SU-DHL-6 (cell line): ENCODE measurements around the gene AIG1.

Source experiments
- H2AFZ ChIP-seq: fragments of 200-600 bp; sonication (generic); 2 replicates; pipeline ENCODE4 v1.6.1; 2014; ENCODE audit warnings: low read depth, mild to moderate bottlenecking, moderate library complexity, mixed read lengths, antibody characterized with exemption, low read length; ENCODE audit not compliant: severe bottlenecking
- H3F3A ChIP-seq: fragments of 200-600 bp; shearing (Covaris generic); 2 replicates; pipeline ENCODE4 v1.6.0; 2016; ENCODE audit warnings: antibody characterized with exemption, mild to moderate bottlenecking; ENCODE audit not compliant: insufficient read depth
- H3K27ac ChIP-seq: fragments of 200-600 bp; sonication (generic); 2 replicates; pipeline ENCODE4 v1.5.1; 2016; ENCODE audit warnings: low read depth, mild to moderate bottlenecking, low read length, moderate library complexity, mixed read lengths
- H3K27me3 ChIP-seq: fragments of 200-600 bp; sonication (generic), shearing (Covaris generic); 2 replicates; pipeline ENCODE4 v1.6.0; 2014; ENCODE audit warnings: mild to moderate bottlenecking, low read length
- H3K36me3 ChIP-seq: fragments of 200-600 bp; sonication (generic); 2 replicates; pipeline ENCODE4 v1.6.1; 2014; ENCODE audit warnings: mild to moderate bottlenecking, low read length, mixed read lengths
- H3K4me2 ChIP-seq: fragments of 300-600, 200-600 bp; shearing (Covaris generic), sonication (generic); 2 replicates; pipeline ENCODE4 v1.6.0; 2014; ENCODE audit warnings: low read length, low read depth, mild to moderate bottlenecking; ENCODE audit not compliant: poor library complexity, severe bottlenecking
- H3K4me3 ChIP-seq: fragments of 200-600 bp; sonication (generic); 2 replicates; pipeline ENCODE4 v1.5.1; 2014; ENCODE audit warnings: antibody characterized with exemption, low read length, mild to moderate bottlenecking, mixed read lengths; ENCODE audit not compliant: insufficient read depth, poor library complexity, severe bottlenecking
- H3K79me2 ChIP-seq: fragments of 200-600 bp; sonication (generic); 2 replicates; pipeline ENCODE4 v1.6.1; 2014; ENCODE audit warnings: mild to moderate bottlenecking, low read length, moderate library complexity; ENCODE audit not compliant: insufficient read depth
- H3K9ac ChIP-seq: fragments of 200-600 bp; sonication (generic); 2 replicates; pipeline ENCODE4 v1.7.0; 2014; ENCODE audit warnings: mild to moderate bottlenecking, low read length
- H3K9me2 ChIP-seq: fragments of 200-600 bp; sonication (generic); replicated peaks from 2 replicates; pipeline ENCODE4 v1.6.1; 2014; ENCODE audit warnings: low read length; ENCODE audit not compliant: insufficient read depth
- H3K9me3 ChIP-seq: fragments of 200-600 bp; sonication (generic); 2 replicates; pipeline ENCODE4 v1.6.1; 2014; ENCODE audit warnings: low read length, mixed read lengths; ENCODE audit not compliant: insufficient read depth
- H4K20me1 ChIP-seq: fragments of 200-600 bp; sonication (generic); 2 replicates; pipeline ENCODE4 v1.6.1; 2014; ENCODE audit warnings: low read depth, mild to moderate bottlenecking, antibody characterized with exemption, low read length, moderate library complexity, mixed read lengths
- CTCF ChIP-seq: fragments of 200-600 bp; sonication (generic); IDR thresholded peaks from one replicate; pipeline ENCODE4 v1.5.1; 2017; ENCODE audit warnings: antibody characterized with exemption, mild to moderate bottlenecking, low read length, moderate library complexity; ENCODE audit not compliant: insufficient read depth, poor library complexity, severe bottlenecking
- EZH2phosphoT487 ChIP-seq: fragments of 200-600 bp; sonication (generic), shearing (Covaris generic); conservative IDR thresholded peaks from 2 replicates; pipeline ENCODE4 v1.6.1; 2018; ENCODE audit warnings: mild to moderate bottlenecking, antibody characterized with exemption, low read length, moderate library complexity, mixed read lengths

Gene AIG1

GRCh38 chr6:143127941-143128680 lies 67.4 kb downstream of the AIG1 start:
- Histone ChIP-seq H3K9me3 (no peaks in the 10 kb centered on the region), H3F3A (no peaks in the 10 kb centered on the region), H4K20me1 (no peaks in the 10 kb centered on the region), H3K4me2 (no peak overlapping the region), H3K9me2 (no peaks in the 10 kb centered on the region), H3K27me3 (no peaks in the 10 kb centered on the region), H3K4me3 (no peak overlapping the region), H3K27ac (no peak overlapping the region), H3K36me3 (no peaks in the 10 kb centered on the region), H3K79me2 (no peaks in the 10 kb centered on the region), H2AFZ (no peak overlapping the region), H3K9ac (no peak overlapping the region)
- TF ChIP-seq EZH2phosphoT487 (no peak), CTCF (no peak)

GRCh38 chr6:143128681-143129015 lies 68.0 kb downstream of the AIG1 start:
- Histone ChIP-seq H3K36me3 (no peaks in the 10 kb centered on the region), H3K27ac (no peak overlapping the region), H3K9me2 (no peaks in the 10 kb centered on the region), H3K9me3 (no peaks in the 10 kb centered on the region), H3K27me3 (no peaks in the 10 kb centered on the region), H2AFZ (no peak overlapping the region), H3K79me2 (no peaks in the 10 kb centered on the region), H3K4me3 (no peak overlapping the region), H3K4me2 (no peak overlapping the region), H3F3A (no peaks in the 10 kb centered on the region), H3K9ac (no peak overlapping the region), H4K20me1 (no peaks in the 10 kb centered on the region)
- TF ChIP-seq CTCF (no peak), EZH2phosphoT487 (no peak)

GRCh38 chr6:143130928-143131327 lies 70.2 kb downstream of the AIG1 start:
- TF ChIP-seq EZH2phosphoT487 (no peak), CTCF (no peak)

More at GRCh38 chr6:143130928-143131327, 70.2 kb downstream of the AIG1 start:
- no peaks in the 10 kb centered on the region for H3K9me2 ChIP-seq
- no peak overlapping the region for H3K9ac ChIP-seq
- H2AFZ ChIP-seq, result no peak overlapping the region
- no peaks in the 10 kb centered on the region for H3F3A ChIP-seq
- H3K27me3 ChIP-seq, result no peaks in the 10 kb centered on the region
- H4K20me1 ChIP-seq, result no peaks in the 10 kb centered on the region
- no peak overlapping the region for H3K4me3 ChIP-seq
- no peaks in the 10 kb centered on the region for H3K79me2 ChIP-seq
- no peak overlapping the region for H3K27ac ChIP-seq
- H3K4me2 ChIP-seq, result no peak overlapping the region
- H3K36me3 ChIP-seq, result no peaks in the 10 kb centered on the region
- no peaks in the 10 kb centered on the region for H3K9me3 ChIP-seq
